Gastroesophageal sphincter (tissue), 4 donors: Measurements from ENCODE around the gene TMEM184A. TPM values are rescaled to one million over a fixed set of nuclear protein-coding genes. Genes with fewer than 3 reads are reported as not detected.

ENCODE experiments used
- ATAC-seq: fragments of 150-250 bp; one replicate; pipeline ENCODE4 v1.9.1; 2016; ENCODE audit warnings: mild to moderate bottlenecking, moderate library complexity
- H3K27ac ChIP-seq, 4 donors: fragments of 200-600 bp; sonication (generic) in 3 of 4; 1 replicate in 3 of 4; 2 replicates in 1 of 4; pipeline ENCODE4 v1.5.1; 2016 to 2019
- H3K27me3 ChIP-seq: fragments of 200-600 bp; sonication (generic); one replicate; pipeline ENCODE4 v1.5.1; 2019
- H3K36me3 ChIP-seq, 2 donors: fragments of 200-600 bp; sonication (generic); one replicate each; pipeline ENCODE4 v1.5.1; 2019; ENCODE audit warnings: control low read depth in 1 of 2
- H3K4me1 ChIP-seq, 3 donors: fragments of 200-600 bp; sonication (generic); 1 replicate in 2 of 3; 2 replicates in 1 of 3; pipeline ENCODE4 v1.5.1; 2016 to 2019; ENCODE audit warnings: control low read depth in 2 of 3
- H3K4me3 ChIP-seq, 2 donors: fragments of 200-600 bp; sonication (generic); one replicate each; pipeline ENCODE4 v1.5.1; 2019; ENCODE audit warnings: mild to moderate bottlenecking in 1 of 2, moderate library complexity in 1 of 2
- H3K9me3 ChIP-seq, 3 donors: fragments of 200-600 bp; sonication (generic); one replicate each; pipeline ENCODE4 v1.5.1; 2017 to 2019; ENCODE audit warnings: control low read depth in 2 of 3
- CTCF ChIP-seq, 4 experiments: fragments of 200-600 bp in 2 of 4; fragments of 450-650 bp in 2 of 4; sonication (generic) in 1 of 4; IDR thresholded peaks; one replicate each; pipeline ENCODE4 v1.5.1; 2017 to 2019; ENCODE audit warnings: antibody characterized with exemption in 4 of 4, mild to moderate bottlenecking in 2 of 4, moderate library complexity in 2 of 4
- EP300 ChIP-seq: sonication (generic); formaldehyde crosslinking; IDR thresholded peaks from one replicate; pipeline ENCODE4 v1.6.1; 2017; ENCODE audit warnings: antibody characterized with exemption, mild to moderate bottlenecking
- POLR2A ChIP-seq, 2 donors: fragments of 450-650 bp; IDR thresholded peaks; one replicate each; pipeline ENCODE4 v1.6.1; 2017; ENCODE audit warnings: antibody characterized with exemption in 2 of 2, mild to moderate bottlenecking in 2 of 2, moderate library complexity in 1 of 2
- POLR2AphosphoS5 ChIP-seq: sonication (generic); formaldehyde crosslinking; IDR thresholded peaks from one replicate; pipeline ENCODE4 v1.6.1; 2017; ENCODE audit warnings: antibody characterized with exemption
- WGBS, 2 donors: methylation state at CpG; one replicate each; pipeline ENCODE4 v1.1.5; 2018; ENCODE audit warnings: low coverage in 1 of 2; 5-methylcytosine and 5-hydroxymethylcytosine counted together
- total RNA-seq, 4 donors: library from RNA; depleted of rRNA; stranded (reverse); fragments of >200 nt; gene quantifications; one replicate each; pipeline ENCODE4 v1.1.0, GENCODE V29; 2016

The TMEM184A gene
- total RNA-seq, 4 donors from 2014 or later = 0.15 to 1.5 (median 0.31) TPM; not detected in 1

GRCh38 chr7:1536455-1536742 is 19.6 kb downstream of the TMEM184A start:
- TF ChIP-seq POLR2AphosphoS5 = no peak
- no peak for TF ChIP-seq EP300
- peak in 2 of 4 experiments; percentile 2 to 25 for TF ChIP-seq CTCF (IDR thresholded peaks at IDR 0.05)
- TF ChIP-seq POLR2A (IDR thresholded peaks at IDR 0.05) = no peak
- Histone ChIP-seq H3K4me3 (peak overlapping the region in 1 of 2 donors; percentile 67), H3K27me3 (no peaks in the 10 kb centered on the region), H3K9me3 (no peaks in the 10 kb centered on the region), H3K36me3 (peaks cover 0 to 38% of the 10 kb centered on the region in 2 donors), H3K4me1 (peaks cover 0 to 79% (median 41%) of the 10 kb centered on the region in 3 donors), H3K27ac (peak overlapping the region; percentile 93 to 100 (median 98))
- ATAC-seq = no peak
- 18% methylated on average over 5 of the region's 7 CpGs; no CpG with 5 or more reads in 1 of the 2 donors for WGBS, 2 donors

GRCh38 chr7:1535701-1536454 is 20.1 kb downstream of the TMEM184A start:
- peaks cover 0 to 81% (median 41%) of the 10 kb centered on the region in 3 donors for H3K4me1 ChIP-seq

DNA sequence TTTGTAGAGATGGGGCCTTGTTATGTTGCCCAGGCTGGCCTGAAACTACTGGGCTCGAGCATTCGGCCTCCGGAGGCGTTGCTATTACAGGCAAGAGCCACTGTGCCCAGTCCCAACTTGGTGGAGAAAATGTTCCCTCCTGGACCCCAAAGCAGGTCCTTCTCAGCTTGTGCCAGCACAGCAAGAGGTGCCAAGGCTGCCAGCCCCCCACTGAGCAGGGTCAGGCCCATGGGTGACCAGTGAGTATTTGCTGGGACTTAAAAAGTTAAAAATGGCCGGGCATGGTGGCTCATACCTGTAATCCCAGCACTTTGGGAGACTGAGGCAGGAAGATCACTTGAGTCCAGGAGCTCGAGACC is 20.9 kb downstream of the TMEM184A start:
- 0 to 63% methylated on average over 1 to 3 of the region's 6 CpGs for WGBS, 2 donors
- ATAC-seq = no peak
- TF ChIP-seq POLR2A (IDR thresholded peaks at IDR 0.05) = no peak
- no peak for TF ChIP-seq EP300
- no peak for TF ChIP-seq CTCF (IDR thresholded peaks at IDR 0.05)
- no peak for TF ChIP-seq POLR2AphosphoS5
- no peaks in the 10 kb centered on the region for H3K9me3 ChIP-seq
- no peaks in the 10 kb centered on the region for H3K27me3 ChIP-seq
- peaks cover 0 to 84% (median 41%) of the 10 kb centered on the region in 3 donors for H3K4me1 ChIP-seq
- H3K27ac ChIP-seq = peak overlapping the region in 3 of 4 donors; percentile 97 to 100 (median 100)
- no peak overlapping the region for H3K4me3 ChIP-seq
- H3K36me3 ChIP-seq = peaks cover 0 to 25% of the 10 kb centered on the region in 2 donors

More at GRCh38 chr7:1535701-1536454, 20.1 kb downstream of the TMEM184A start:
- no peak for TF ChIP-seq EP300
- no peak for TF ChIP-seq CTCF (IDR thresholded peaks at IDR 0.05)
- TF ChIP-seq POLR2AphosphoS5 = no peak
- TF ChIP-seq POLR2A (IDR thresholded peaks at IDR 0.05) = no peak
- H3K36me3 ChIP-seq = peaks cover 0 to 33% of the 10 kb centered on the region in 2 donors
- 91% methylated on average over 9 of the region's 42 CpGs; no CpG with 5 or more reads in 1 of the 2 donors for WGBS, 2 donors
- no peak for ATAC-seq
- peak overlapping the region; percentile 93 to 100 (median 98) for H3K27ac ChIP-seq
- no peaks in the 10 kb centered on the region for H3K9me3 ChIP-seq
- no peaks in the 10 kb centered on the region for H3K27me3 ChIP-seq
- peak overlapping the region in 1 of 2 donors; percentile 67 for H3K4me3 ChIP-seq

DNA sequence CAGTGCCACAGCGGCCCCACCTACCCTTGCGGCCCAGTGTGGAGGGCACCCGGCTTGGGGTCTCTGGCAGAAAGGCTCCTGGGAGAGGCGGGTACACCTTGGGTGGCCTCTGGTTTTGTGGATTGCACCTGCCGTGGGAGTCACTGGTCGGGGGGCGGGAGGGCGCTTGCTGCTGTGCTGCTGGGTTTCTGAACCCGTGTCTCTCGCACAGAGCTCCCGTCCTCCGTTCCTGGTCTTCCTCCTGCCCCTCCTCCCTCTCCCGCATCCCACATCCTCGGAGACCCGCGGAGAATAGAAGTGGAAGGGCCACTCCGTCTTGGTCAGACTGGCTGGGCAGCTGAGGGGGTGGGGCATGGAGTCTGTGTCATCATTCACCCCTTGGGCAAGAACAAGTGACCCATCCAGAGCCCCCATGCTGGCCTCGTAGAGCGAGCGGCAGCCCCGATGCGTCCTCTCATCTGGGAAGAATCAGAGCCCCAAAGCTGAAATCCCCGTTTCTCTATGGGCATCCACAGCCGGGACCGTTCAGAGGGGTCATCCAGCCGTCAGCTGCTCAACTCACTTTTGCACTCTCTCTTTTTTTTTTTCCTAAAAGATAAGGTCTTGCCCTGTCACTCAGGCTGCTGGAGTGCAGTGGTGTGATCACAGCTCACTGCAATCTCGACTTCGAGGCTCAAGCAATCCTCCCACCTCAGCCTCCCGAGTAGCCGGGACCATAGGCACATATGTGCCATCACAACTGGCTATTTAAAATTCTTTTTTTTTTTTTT is 21.5 kb downstream of the TMEM184A start:
- peak overlapping the region in 3 of 4 donors; percentile 97 to 100 (median 99) for H3K27ac ChIP-seq
- no peak for ATAC-seq
- H3K4me3 ChIP-seq = no peak overlapping the region
- H3K27me3 ChIP-seq = peaks cover 3% of the 10 kb centered on the region
- no peak for TF ChIP-seq POLR2A (IDR thresholded peaks at IDR 0.05)
- no peak for TF ChIP-seq CTCF (IDR thresholded peaks at IDR 0.05)
- no peak for TF ChIP-seq POLR2AphosphoS5
- no peak for TF ChIP-seq EP300
- WGBS, 2 donors = 87% methylated on average over 14 of the region's 30 CpGs; no CpG with 5 or more reads in 1 of the 2 donors
- H3K36me3 ChIP-seq = peaks cover 0 to 19% of the 10 kb centered on the region in 2 donors
- H3K9me3 ChIP-seq = no peaks in the 10 kb centered on the region
- peaks cover 0 to 88% (median 41%) of the 10 kb centered on the region in 3 donors for H3K4me1 ChIP-seq
